HepG2 (cell line): ENCODE measurements around the gene RPS2.

Source experiments
- KAT8 ChIP-seq: IDR thresholded peaks from 2 replicates; pipeline ENCODE4 v1.6.1; 2016; ENCODE audit warnings: missing genetic modification reagents, missing compliant biosample characterization
- MAFK ChIP-seq, 2 experiments: IDR thresholded peaks in 1 of 2; conservative IDR thresholded peaks in 1 of 2; 2 replicates each; pipeline ENCODE4 v1.6.1; 2011; ENCODE audit warnings: improper control_type of control experiment in 2 of 2, low read length in 2 of 2
- TF ChIP-seq, protein P1 (sequence below): IDR thresholded peaks from 2 replicates; pipeline ENCODE4 v1.6.1; 2016

DNA sequence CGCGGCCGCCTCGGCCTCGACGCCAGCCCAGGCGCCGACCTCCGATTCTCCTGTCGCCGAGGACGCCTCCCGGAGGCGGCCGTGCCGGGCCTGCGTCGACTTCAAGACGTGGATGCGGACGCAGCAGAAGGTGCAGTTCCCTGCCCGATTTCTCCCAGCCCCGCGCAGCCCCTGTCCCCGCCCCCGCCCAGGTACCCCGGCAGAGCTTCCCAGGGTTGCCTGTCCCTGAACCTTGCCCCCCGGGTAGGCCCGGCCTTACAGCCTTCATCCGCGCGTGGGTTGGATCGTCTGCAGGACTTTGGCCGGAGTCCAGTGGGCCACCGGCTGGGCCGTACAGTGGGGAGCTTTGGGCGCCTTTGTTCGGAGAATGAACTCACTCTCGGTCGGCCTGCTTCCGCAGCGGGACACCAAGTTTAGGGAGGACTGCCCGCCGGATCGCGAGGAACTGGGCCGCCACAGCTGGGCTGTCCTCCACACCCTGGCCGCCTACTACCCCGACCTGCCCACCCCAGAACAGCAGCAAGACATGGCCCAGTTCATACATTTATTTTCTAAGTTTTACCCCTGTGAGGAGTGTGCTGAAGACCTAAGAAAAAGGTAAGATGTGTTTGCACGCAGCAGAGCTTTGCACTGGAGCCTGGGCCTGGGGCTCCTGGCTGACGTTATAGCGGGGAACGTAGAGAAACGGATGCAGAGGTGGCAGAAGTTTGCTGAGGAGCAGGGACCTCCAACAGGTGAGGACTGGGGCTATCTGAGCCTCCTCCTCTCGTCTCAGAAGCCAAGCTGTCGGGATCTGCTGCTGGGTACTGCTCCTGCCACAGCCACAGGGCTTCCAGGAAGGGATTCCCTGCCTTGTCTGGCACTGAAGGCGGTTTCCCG lies 20.0 kb upstream of the RPS2 start:
- TF ChIP-seq, protein P1, sequence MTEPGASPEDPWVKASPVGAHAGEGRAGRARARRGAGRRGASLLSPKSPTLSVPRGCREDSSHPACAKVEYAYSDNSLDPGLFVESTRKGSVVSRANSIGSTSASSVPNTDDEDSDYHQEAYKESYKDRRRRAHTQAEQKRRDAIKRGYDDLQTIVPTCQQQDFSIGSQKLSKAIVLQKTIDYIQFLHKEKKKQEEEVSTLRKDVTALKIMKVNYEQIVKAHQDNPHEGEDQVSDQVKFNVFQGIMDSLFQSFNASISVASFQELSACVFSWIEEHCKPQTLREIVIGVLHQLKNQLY (CRISPR knock-in tag) = no peak
- no peak for TF ChIP-seq MAFK (conservative IDR thresholded peaks at IDR 0.05 in 1 of 2, IDR thresholded peaks at IDR 0.05 in 1 of 2; ENCODE audit: low read length in 2 of 2)
- TF ChIP-seq KAT8 = no peak; the same call in 1 of the 2 replicates
